Activated T-cell treated with anti-CD3 and anti-CD28 coated beads, Interleukin-2, amount 50 U/mL, for 4 hours (primary cell): ENCODE data around the gene ACIN1. TPM values are rescaled to one million over a fixed set of nuclear protein-coding genes. Genes with fewer than 3 reads are reported as not detected.

Source experiments
- ATAC-seq, 2 donors: fragments of 200-7000 bp; cut with Tn5 transposase; one replicate each; pipeline ENCODE4 v1.10.0; 2021
- DNase-seq: peaks from one replicate; pipeline ENCODE4 v3.0.0-alpha.2; 2020
- H3K27me3 Mint-ChIP-seq: one replicate; pipeline ENCODE4 v1.8.0; 2021; ENCODE audit warnings: low read depth, mixed read lengths
- H3K36me3 Mint-ChIP-seq: one replicate; pipeline ENCODE4 v1.8.0; 2022; ENCODE audit warnings: mixed read lengths; ENCODE audit not compliant: insufficient read depth
- H3K4me1 Mint-ChIP-seq: one replicate; pipeline ENCODE4 v1.8.0; 2021; ENCODE audit warnings: low read depth, mixed read lengths
- H3K4me3 Mint-ChIP-seq: one replicate; pipeline ENCODE4 v1.8.0; 2021; ENCODE audit warnings: mild to moderate bottlenecking, moderate library complexity, mixed read lengths
- H3K9me3 Mint-ChIP-seq: one replicate; pipeline ENCODE4 v1.8.0; 2021; ENCODE audit warnings: mixed read lengths
- total RNA-seq, 3 donors: library from RNA; stranded (reverse); gene quantifications; one replicate each; pipeline ENCODE4 v1.2.1, GENCODE V29; 2021

Gene ACIN1
- total RNA-seq, 3 donors from 2014 or later = 195 to 200 (median 196) TPM

DNA sequence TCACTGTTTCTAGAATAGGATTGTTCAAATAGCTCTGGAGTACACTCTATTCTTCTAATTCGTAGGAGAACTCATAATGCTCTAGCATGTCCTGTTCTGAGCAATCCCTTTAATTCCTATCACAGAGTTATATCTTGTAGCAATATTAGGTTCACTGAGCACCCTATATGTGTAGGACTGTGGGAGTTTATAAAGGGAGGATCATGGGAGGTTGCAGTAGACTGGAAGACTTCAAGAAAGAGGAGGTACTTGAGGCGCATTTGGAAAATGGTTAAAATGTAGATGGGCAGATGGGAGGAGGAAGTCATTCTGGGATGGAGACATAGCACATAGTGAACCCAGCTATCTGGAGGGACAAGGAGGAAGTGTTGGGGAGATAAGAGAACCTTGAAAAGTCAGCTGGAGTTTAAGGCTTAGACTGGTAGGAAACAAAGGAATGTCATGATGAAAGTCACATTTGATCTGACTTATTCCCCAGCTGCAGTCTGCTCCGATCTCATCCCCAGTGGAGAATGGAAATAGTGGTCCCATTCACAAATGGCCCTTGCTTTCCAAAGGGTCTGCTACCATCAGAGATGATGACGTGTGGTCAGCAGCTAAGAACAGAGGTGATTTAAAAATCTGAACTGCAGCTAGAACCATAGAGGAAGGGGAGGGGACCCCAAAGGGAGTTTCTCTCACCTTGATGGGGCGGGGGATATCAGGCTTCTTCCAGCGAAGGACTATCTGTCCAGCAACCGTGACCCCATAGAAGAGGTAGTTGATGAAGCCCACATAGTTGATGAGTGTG is 34.2 kb upstream of the ACIN1 start:
- Mint-ChIP-seq H3K4me1 (peaks cover 3% of the 10 kb centered on the region), H3K9me3 (no peaks in the 10 kb centered on the region), H3K4me3 (no peak overlapping the region), H3K27me3 (no peaks in the 10 kb centered on the region), H3K36me3 (no peaks in the 10 kb centered on the region)
- no peak for DNase-seq
- ATAC-seq = no peak

DNA sequence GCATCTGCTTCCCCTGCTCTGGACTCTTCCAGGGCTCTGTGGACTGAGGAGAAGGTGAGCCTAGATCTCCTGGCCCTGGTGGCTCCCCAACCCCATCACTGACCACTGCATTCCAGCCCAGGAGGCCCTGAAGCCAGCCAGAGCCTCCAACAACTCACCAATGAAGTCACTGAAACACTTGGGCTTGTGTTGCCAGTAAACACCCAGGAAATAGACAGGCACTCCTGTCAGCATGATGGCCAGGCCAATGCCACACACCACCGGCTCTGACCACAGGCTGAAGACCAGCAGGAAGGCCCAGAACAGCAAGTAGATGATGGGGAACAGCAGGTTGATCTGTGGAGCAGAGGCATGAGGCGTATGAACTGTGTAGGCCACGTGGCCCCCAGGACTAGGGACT is 32.9 kb upstream of the ACIN1 start:
- no peaks in the 10 kb centered on the region for H3K27me3 Mint-ChIP-seq
- H3K36me3 Mint-ChIP-seq = no peaks in the 10 kb centered on the region
- no peaks in the 10 kb centered on the region for H3K9me3 Mint-ChIP-seq
- peaks cover 3% of the 10 kb centered on the region for H3K4me1 Mint-ChIP-seq
- DNase-seq = no peak
- H3K4me3 Mint-ChIP-seq = no peak overlapping the region
- ATAC-seq = no peak

DNA sequence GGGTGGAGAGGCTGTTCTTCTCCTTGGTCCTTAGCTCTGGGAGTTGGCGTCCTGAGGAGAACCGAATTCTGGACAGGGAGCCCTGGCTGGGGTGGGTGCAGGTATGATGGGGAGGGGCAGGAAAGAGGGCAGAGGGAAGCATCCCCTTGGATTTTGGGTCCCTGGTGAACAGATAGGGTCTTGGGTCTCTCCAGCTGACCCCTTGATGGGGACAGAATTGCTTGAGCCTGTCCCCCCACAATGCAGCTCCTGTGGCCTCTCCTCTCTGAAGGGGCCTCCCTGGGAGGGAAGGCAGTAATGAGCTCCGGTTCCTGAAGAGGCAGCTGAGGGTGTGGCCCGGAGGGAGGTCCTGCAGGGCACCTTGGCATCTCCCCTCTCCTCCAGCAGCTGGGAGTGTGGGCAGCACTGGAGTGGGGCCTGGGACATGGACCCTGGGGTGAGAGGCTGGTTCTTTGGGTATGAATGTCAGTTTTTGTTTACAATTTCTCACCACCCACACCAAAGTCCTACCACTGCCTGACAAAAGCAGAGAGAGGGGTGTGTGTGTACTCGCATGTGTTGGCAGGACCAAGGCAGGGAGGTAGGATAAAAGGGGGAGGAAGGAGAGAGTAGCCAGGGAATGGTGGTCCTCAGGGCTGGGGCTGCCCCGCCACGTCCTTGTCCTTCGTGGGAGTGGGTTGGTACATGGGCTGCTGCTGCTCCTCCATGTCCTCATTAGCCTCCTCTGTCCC is 31.8 kb upstream of the ACIN1 start:
- Mint-ChIP-seq H3K4me3 (no peak overlapping the region), H3K36me3 (no peaks in the 10 kb centered on the region), H3K9me3 (no peaks in the 10 kb centered on the region), H3K4me1 (peaks cover 3% of the 10 kb centered on the region), H3K27me3 (no peaks in the 10 kb centered on the region)
- no peak for ATAC-seq
- no peak for DNase-seq

DNA sequence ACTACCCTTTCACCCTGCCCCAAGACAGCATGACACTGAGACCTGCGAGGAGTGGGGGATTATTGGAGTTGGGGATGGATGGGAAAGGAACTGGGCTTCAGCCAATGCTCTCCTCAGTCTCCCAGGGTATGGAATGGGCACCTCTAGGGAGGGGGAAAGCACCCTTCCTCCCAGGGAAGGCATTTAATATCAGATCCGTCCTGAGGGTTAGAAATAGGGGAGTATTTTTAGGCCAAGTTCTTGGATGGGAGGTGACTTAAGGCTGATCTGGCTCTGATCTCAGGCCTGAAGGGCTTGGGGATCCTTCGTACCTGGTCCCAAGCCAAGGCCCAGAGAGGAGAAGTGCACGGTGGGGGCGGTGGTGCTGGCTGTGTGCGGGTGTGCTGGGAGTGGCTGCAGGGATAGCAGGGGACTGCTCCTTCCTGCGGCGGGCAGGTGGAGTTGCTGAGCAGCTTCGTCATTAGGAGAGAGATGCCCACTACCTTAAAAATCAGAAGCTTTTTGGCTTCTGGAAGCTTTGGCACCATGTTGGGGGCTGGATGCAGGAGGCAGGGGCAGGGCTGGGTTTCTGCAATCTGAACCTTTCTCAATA is 31.1 kb upstream of the ACIN1 start:
- Mint-ChIP-seq H3K27me3 (no peaks in the 10 kb centered on the region), H3K4me1 (peaks cover 9% of the 10 kb centered on the region), H3K36me3 (no peaks in the 10 kb centered on the region), H3K9me3 (no peaks in the 10 kb centered on the region), H3K4me3 (no peak overlapping the region)
- DNase-seq (no peak), ATAC-seq (no peak)

DNA sequence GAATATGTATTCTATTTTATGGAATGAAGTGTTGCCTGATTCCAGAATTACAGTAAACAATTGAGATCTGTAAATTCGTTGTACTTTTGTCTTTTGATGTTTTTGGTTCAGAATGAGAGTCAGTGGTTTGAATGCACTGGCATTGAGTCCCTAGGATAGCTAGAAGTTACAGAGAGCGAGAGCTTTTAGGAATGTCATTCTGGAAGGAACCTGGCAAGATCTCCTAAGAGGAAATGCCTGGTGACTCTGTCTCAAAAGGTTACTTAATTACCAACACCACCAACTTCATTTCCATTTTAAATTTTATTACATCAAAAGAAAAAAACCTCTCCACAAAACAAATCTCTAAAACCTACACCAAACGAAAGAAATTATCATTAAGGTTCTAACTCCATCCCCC is 30.1 kb upstream of the ACIN1 start:
- Mint-ChIP-seq H3K27me3 (no peaks in the 10 kb centered on the region), H3K36me3 (no peaks in the 10 kb centered on the region), H3K4me1 (peaks cover 19% of the 10 kb centered on the region), H3K4me3 (no peak overlapping the region), H3K9me3 (no peaks in the 10 kb centered on the region)
- DNase-seq (no peak), ATAC-seq (no peak)

DNA sequence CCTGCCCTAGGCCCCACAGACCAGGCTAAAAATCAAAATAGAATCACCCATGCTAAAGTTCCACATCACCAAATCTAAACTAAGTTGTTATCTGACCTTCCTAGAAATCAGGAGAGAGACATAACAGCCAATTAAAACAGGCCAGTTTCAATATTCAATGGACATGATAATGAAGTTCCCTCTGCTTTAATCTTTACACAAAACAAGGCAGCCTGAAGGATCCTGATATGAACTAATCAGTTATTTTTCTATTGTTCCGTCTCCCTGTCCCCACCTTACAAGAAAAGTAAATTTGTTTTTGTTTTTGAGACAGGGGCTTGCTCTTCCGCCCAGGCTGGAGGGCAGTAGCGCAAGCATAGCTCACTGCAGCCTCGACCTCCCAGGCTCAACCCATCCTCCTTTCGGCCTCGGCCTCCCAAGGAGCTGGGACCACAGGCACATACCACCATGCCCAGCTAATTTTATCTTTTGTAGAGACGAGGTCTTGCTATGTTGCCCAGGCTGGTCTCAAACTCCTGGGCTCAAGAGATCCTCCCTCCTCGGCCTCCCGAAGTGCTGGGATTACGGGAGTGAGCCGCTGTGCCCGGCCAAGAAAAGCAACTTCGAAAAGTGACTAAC is 29.5 kb upstream of the ACIN1 start:
- H3K27me3 Mint-ChIP-seq = no peaks in the 10 kb centered on the region
- DNase-seq (no peak), ATAC-seq (no peak)
- peaks cover 25% of the 10 kb centered on the region for H3K4me1 Mint-ChIP-seq
- no peak overlapping the region for H3K4me3 Mint-ChIP-seq
- H3K9me3 Mint-ChIP-seq = no peaks in the 10 kb centered on the region
- no peaks in the 10 kb centered on the region for H3K36me3 Mint-ChIP-seq

DNA sequence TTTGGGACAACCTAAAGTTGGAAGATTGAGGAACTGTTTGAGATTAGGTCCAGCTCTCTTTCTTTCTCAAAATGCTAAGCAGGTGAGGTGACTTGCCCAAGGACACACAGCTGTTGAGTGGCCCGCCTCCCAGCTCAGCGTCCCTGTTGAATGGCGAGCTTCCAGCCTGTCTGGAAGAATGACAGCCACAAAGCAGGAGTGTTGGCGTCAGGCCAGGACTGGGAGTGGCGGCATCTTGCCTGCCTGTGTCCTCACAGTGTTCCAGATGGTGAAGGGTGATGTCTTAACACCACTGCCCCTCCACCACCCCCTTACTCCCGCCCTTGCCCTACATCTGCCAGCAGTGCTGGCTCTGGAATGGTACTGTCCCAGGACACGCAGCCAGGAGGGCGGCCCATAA is 28.5 kb upstream of the ACIN1 start:
- no peaks in the 10 kb centered on the region for H3K36me3 Mint-ChIP-seq
- H3K9me3 Mint-ChIP-seq = no peaks in the 10 kb centered on the region
- H3K4me1 Mint-ChIP-seq = peaks cover 30% of the 10 kb centered on the region
- DNase-seq (no peak), ATAC-seq (no peak)
- H3K27me3 Mint-ChIP-seq = no peaks in the 10 kb centered on the region
- H3K4me3 Mint-ChIP-seq = no peak overlapping the region

DNA sequence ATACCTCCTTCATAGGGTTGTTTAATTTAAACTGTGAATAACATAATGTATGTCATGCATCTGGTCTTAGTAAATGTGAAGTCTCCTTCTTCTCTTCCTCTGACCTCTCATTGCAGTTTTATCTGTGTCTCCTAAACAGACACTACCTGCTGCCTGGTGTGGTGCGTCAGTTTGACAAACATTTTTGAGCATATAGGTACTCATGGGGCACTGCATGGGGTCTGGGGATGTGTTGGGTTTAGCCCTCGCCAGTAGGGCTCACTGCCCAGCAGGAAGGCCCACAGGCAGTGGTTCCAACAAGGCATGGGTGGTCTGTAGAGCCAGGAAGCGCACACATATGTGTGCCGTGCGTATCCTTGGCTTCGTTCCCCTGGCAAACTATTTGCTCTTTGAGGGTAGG is 27.1 kb upstream of the ACIN1 start:
- H3K4me1 Mint-ChIP-seq = peaks cover 35% of the 10 kb centered on the region
- no peak overlapping the region for H3K4me3 Mint-ChIP-seq
- DNase-seq (no peak), ATAC-seq (no peak)
- H3K9me3 Mint-ChIP-seq = no peaks in the 10 kb centered on the region
- no peaks in the 10 kb centered on the region for H3K36me3 Mint-ChIP-seq
- H3K27me3 Mint-ChIP-seq = no peaks in the 10 kb centered on the region

DNA sequence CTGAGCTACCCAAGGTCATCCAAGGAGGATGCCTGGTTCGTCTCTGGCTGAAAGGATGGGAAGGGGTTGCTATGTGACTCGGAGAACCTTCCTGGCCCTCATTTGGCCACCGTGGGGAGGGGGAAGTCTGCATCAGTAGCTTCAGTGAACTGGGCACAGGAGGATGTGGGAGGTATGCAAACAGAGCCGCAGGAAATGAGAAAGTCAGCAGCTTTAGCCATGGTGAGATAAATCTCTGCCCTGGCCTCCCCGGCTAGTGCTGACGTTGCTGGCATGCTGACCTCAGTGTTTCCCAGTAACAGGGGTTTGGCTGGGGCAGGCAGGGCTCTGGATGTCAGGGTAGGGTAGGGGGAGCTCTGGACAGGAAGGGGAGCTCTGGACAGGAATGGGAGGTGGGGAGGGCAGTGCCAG is 26.4 kb upstream of the ACIN1 start:
- no peaks in the 10 kb centered on the region for H3K9me3 Mint-ChIP-seq
- H3K4me1 Mint-ChIP-seq = peaks cover 35% of the 10 kb centered on the region
- DNase-seq = no peak
- no peak for ATAC-seq
- no peaks in the 10 kb centered on the region for H3K36me3 Mint-ChIP-seq
- no peaks in the 10 kb centered on the region for H3K27me3 Mint-ChIP-seq
- H3K4me3 Mint-ChIP-seq = no peak overlapping the region

DNA sequence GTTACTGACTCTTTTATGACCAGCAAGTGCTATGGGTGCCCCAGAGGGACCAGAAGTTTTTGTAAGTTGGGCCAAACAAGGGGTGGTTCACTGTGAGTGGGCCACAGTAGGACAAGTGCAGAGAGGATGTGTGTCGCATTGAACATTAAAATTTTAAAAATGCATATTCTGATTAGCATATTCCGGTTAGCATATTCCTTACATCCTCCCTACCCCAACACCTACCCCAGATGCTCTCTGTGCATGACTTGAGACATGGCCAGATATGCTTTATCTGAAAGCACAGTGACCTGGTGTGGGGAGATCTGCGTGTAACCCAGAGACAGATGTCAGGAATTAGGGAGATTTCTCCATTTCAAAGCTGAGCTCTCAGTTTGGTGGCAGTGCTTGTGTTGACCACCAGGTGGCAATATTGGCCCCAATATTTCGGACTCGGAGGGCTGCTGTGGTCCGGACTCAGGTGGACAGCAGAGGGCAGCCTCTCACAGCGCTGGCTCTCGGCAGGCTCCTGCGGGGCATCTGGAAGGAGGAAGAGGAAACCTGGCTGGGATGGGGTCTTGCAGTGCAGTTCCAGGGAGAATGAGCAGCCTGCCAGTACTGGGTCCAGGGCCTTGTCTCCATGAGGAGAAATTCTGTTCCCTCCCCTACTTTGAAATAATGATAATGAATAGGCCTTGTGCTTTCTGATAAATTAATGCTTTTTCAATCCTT is 25.8 kb upstream of the ACIN1 start:
- DNase-seq = peak; percentile 70
- Mint-ChIP-seq H3K27me3 (no peaks in the 10 kb centered on the region), H3K4me3 (peak overlapping the region; percentile 47), H3K4me1 (peaks cover 35% of the 10 kb centered on the region), H3K9me3 (no peaks in the 10 kb centered on the region), H3K36me3 (no peaks in the 10 kb centered on the region)
- peak; percentile 80 to 81 for ATAC-seq

DNA sequence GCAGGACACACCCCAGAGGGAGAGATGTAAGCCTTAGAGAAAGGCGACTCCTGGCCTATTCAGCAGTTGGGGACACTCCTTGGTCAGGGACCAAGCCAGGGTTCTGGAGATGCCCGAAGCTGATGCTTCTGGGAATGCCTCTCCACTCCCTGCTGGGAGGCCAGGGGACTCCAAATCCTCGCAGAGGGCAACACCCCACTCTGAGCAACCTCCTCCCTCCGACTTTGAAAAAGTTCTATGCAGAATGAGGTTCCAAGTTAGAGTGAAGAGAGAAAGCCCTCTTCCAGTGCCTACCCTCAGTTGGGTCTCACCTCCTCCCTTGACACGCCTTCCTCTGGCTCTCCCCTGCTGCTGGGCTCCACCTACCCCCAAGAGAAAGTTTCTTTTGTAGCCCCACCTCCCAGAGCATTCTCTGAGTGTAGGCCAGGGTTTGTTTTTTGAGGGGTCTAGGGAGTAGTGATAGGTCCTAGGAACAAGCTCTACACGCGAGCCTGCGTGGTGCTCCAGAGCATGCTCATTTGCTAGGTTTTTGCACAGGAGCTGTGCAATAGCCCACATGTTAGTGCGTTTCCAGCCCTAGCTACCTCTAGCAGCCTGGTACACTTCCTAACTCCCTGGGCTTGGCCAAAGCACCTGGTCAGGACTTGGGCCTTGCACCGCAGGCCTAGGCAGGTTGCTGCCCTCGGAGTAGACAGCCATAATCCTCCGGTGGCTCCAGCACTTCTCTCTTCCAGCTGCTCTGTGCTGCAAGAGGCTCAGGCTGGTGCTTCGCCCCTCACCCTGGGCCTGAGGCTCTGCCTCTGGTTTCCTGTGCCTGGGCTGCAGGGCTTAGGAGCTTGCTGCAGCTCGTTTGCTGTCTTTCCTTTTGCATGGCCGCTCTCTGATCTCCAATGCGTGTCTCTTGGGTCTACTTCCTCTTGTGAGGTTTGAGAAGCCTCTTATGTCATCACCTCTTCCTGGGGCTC is 24.7 kb upstream of the ACIN1 start:
- no peaks in the 10 kb centered on the region for H3K9me3 Mint-ChIP-seq
- ATAC-seq (peak; percentile 51 to 52), DNase-seq (no peak)
- peak overlapping the region; percentile 32 for H3K4me3 Mint-ChIP-seq
- no peaks in the 10 kb centered on the region for H3K27me3 Mint-ChIP-seq
- no peaks in the 10 kb centered on the region for H3K36me3 Mint-ChIP-seq
- peaks cover 35% of the 10 kb centered on the region for H3K4me1 Mint-ChIP-seq

DNA sequence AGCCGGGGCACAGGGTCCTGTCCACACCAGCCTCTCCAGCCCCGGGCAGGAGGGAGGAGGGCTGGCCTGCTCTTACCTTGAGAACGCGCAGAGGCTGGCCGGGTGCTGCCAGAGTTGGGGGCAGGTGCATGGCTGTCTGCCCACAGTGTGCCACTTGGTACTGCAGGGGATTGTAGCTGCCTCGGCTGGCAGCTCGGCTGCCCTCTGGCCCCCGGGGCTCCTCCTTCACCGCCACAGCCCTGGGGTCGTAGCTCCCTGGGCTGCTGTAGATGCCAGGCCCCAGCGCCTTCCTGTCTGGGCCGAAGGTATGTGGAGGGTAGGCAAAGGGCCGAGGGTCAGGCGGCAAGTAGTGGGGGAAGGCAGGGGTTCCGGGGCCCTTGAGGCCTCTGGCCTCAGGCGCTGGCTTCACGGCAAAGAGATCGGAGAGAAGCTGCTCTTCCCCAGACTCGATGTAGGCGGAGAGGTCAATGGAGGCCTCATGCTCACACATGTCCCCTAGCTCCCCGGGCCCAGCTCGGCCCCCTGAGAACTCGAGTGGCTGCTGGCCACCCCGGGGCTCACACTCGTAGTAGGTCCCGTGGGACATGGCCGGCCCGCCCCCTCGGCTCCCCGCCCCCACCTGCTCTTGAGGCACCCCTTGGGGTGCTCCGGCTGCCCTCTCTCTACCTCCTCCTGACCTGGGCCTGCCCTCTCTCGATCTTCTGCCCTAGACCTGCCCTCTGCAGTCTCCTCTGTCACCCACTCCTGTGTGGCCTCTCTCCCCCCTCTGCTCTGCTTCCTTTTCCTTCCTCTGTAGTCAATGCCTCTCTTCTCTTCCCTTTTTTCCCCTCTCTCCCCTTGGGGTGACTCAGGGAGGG is 23.8 kb upstream of the ACIN1 start, which contains the start of gene CEBPE:
CEBPE (minus strand) TSS at position 750 of the 857 bp plus-strand sequence; CDS start at position 586, 164 bp downstream.
- H3K36me3 Mint-ChIP-seq = no peaks in the 10 kb centered on the region
- peaks cover 3% of the 10 kb centered on the region for H3K27me3 Mint-ChIP-seq
- ATAC-seq (no peak), DNase-seq (no peak)
- H3K4me1 Mint-ChIP-seq = peaks cover 35% of the 10 kb centered on the region
- H3K4me3 Mint-ChIP-seq = peak within 1 kb of the TSS; percentile 32
- H3K9me3 Mint-ChIP-seq = no peaks in the 10 kb centered on the region
